NCI-H748 (cell line): ENCODE measurements around the gene CDS1.
"Not testable (repeated sequence)": the region's sequence is repeated elsewhere in the genome, so short reads cannot be mapped to it uniquely, and the experiment has no call there.

Experiments
- DNase-seq: peaks from one replicate; lab custom pipeline; 2025; ENCODE audit not compliant: unreplicated experiment; lab: John Stamatoyannopoulos, UW

The CDS1 gene

GRCh38 chr4:84669201-84669600, 86.3 kb downstream of the CDS1 start:
- no peak for DNase-seq

- no peak for DNase-seq
Measured at GRCh38 chr4:84672177-84672576, 89.2 kb downstream of the CDS1 start.

GRCh38 chr4:84673475-84674240, 90.7 kb downstream of the CDS1 start:
- DNase-seq: no peak

- no peak for DNase-seq
Measured at GRCh38 chr4:84677093-84677492, 94.2 kb downstream of the CDS1 start.

GRCh38 chr4:84677995-84678394, 95.1 kb downstream of the CDS1 start:
- no peak for DNase-seq

- no peak for DNase-seq
Measured at GRCh38 chr4:84678976-84679744, 96.2 kb downstream of the CDS1 start.

- DNase-seq: no peak
Measured at GRCh38 chr4:84680956-84681355, 98.0 kb downstream of the CDS1 start.

GRCh38 chr4:84681486-84682274, 98.8 kb downstream of the CDS1 start:
- DNase-seq: no peak

GRCh38 chr4:84682661-84683060, 99.7 kb downstream of the CDS1 start:
- DNase-seq: not testable (repeated sequence)

- DNase-seq: no peak
Measured at GRCh38 chr4:84683064-84683850, 100.3 kb downstream of the CDS1 start.

- DNase-seq: no peak
Measured at GRCh38 chr4:84684361-84684760, 101.4 kb downstream of the CDS1 start.

- no peak for DNase-seq
Measured at GRCh38 chr4:84685105-84685504, 102.2 kb downstream of the CDS1 start.

- DNase-seq: no peak
Measured at GRCh38 chr4:84688605-84689004, 105.7 kb downstream of the CDS1 start.

- DNase-seq: no peak
Measured at GRCh38 chr4:84689197-84689596, 106.3 kb downstream of the CDS1 start.

GRCh38 chr4:84690481-84690880, 107.6 kb downstream of the CDS1 start:
- DNase-seq: no peak

- no peak for DNase-seq
Measured at GRCh38 chr4:84691170-84691691, 108.3 kb downstream of the CDS1 start.

- DNase-seq: no peak
Measured at GRCh38 chr4:84691800-84692199, 108.9 kb downstream of the CDS1 start.

- DNase-seq: no peak
Measured at GRCh38 chr4:84697159-84697558, 114.2 kb downstream of the CDS1 start.

- no peak for DNase-seq
Measured at GRCh38 chr4:84697615-84698201, 114.8 kb downstream of the CDS1 start.

GRCh38 chr4:84699001-84699671, 116.2 kb downstream of the CDS1 start:
- no peak for DNase-seq
